ENCODE results near the gene SLC10A7. TPM values are rescaled to one million over a fixed set of nuclear protein-coding genes. Genes with fewer than 3 reads are reported as not detected.

Gene SLC10A7
- total RNA-seq, 1 donor from 2014 or later: 25.6 TPM

- no peaks in the 10 kb centered on the region for H3K36me3 Mint-ChIP-seq (ENCODE audit: low read depth)
- intact Hi-C loops (cut with micrococcal nuclease): no loop called here
Observed at GRCh38 chr4:146428298-146428697, 93.4 kb downstream of the SLC10A7 start.

DNA sequence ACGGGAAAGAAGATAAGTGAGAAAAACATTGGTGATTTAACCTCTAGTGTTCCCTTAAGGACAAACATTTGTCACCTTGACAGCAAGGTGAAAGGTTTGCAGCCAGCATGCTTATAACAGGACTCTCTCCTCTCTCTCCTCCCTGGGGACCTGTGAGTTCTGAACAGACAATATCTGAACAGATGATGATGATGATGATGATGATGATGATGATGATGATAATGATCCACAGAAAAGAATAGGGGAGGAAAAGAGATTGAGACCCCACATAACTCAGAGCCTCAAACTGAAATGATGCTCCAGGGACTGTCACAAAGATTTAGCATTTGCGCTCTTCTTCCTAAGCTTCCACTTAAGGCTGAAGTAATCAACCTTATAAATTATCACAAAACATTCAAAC lies 103.9 kb downstream of the SLC10A7 start:
- no peaks in the 10 kb centered on the region for H3K9me3 Mint-ChIP-seq
- H3K27me3 Mint-ChIP-seq (ENCODE audit: low read depth): no peaks in the 10 kb centered on the region
- H3K4me3 Mint-ChIP-seq (ENCODE audit: low read depth): no peak overlapping the region
- H3K36me3 Mint-ChIP-seq (ENCODE audit: low read depth): no peaks in the 10 kb centered on the region
- intact Hi-C loops (cut with micrococcal nuclease): no loop called here
- H3K27ac Mint-ChIP-seq: no peak overlapping the region
- no peaks in the 10 kb centered on the region for H3K4me1 Mint-ChIP-seq (ENCODE audit: low read depth)
- DNase-seq (ENCODE audit: low spot score): no peak

More at GRCh38 chr4:146428298-146428697, 93.4 kb downstream of the SLC10A7 start:
- H3K27ac Mint-ChIP-seq: no peak overlapping the region
- no peaks in the 10 kb centered on the region for H3K27me3 Mint-ChIP-seq (ENCODE audit: low read depth)
- no peak overlapping the region for H3K4me3 Mint-ChIP-seq (ENCODE audit: low read depth)
- no peak for DNase-seq (ENCODE audit: low spot score)
- no peaks in the 10 kb centered on the region for H3K4me1 Mint-ChIP-seq (ENCODE audit: low read depth)
- no peaks in the 10 kb centered on the region for H3K9me3 Mint-ChIP-seq

DNA sequence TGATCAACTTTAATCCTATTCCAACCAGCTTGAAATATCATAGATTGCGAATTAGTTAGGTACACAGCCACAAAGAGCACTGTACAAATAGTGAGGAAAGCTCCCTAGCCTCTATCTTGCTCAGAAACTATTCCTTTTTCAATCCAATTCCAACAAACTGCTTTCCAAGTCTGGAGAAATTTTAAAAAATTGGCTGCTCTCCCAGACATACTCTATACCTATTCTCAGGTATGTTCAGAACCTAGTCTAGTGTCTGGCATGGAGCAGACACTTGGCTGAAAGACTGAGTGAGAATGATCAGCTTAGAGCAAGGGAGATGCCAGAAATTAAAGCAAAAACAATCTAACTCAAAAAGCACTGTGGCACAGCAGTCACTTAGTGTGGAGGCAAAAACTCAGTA lies 105.9 kb downstream of the SLC10A7 start:
- H3K36me3 Mint-ChIP-seq (ENCODE audit: low read depth): no peaks in the 10 kb centered on the region
- intact Hi-C loops (cut with micrococcal nuclease): no loop called here
- no peak overlapping the region for H3K4me3 Mint-ChIP-seq (ENCODE audit: low read depth)
- H3K9me3 Mint-ChIP-seq: no peaks in the 10 kb centered on the region
- DNase-seq (ENCODE audit: low spot score): no peak
- H3K4me1 Mint-ChIP-seq (ENCODE audit: low read depth): no peaks in the 10 kb centered on the region
- no peak overlapping the region for H3K27ac Mint-ChIP-seq
- H3K27me3 Mint-ChIP-seq (ENCODE audit: low read depth): no peaks in the 10 kb centered on the region

GRCh38 chr4:146407669-146408084 lies 114.1 kb downstream of the SLC10A7 start:
- Mint-ChIP-seq H3K36me3 (ENCODE audit: low read depth) (no peaks in the 10 kb centered on the region), H3K27ac (no peak overlapping the region), H3K27me3 (ENCODE audit: low read depth) (no peaks in the 10 kb centered on the region), H3K4me3 (ENCODE audit: low read depth) (no peak overlapping the region), H3K9me3 (no peaks in the 10 kb centered on the region), H3K4me1 (ENCODE audit: low read depth) (no peaks in the 10 kb centered on the region)
- no peak for DNase-seq (ENCODE audit: low spot score)
- intact Hi-C loops (cut with micrococcal nuclease): no loop called here

GRCh38 chr4:146407257-146407656 lies 114.5 kb downstream of the SLC10A7 start:
- no peaks in the 10 kb centered on the region for H3K9me3 Mint-ChIP-seq
- H3K4me3 Mint-ChIP-seq (ENCODE audit: low read depth): no peak overlapping the region
- intact Hi-C loops (cut with micrococcal nuclease): no loop called here
- no peak overlapping the region for H3K27ac Mint-ChIP-seq
- DNase-seq (ENCODE audit: low spot score): no peak
- H3K27me3 Mint-ChIP-seq (ENCODE audit: low read depth): no peaks in the 10 kb centered on the region
- no peaks in the 10 kb centered on the region for H3K36me3 Mint-ChIP-seq (ENCODE audit: low read depth)
- no peaks in the 10 kb centered on the region for H3K4me1 Mint-ChIP-seq (ENCODE audit: low read depth)

- DNase-seq (ENCODE audit: low spot score): no peak
- intact Hi-C loops (cut with micrococcal nuclease): no loop called here
- no peak overlapping the region for H3K27ac Mint-ChIP-seq
- no peaks in the 10 kb centered on the region for H3K9me3 Mint-ChIP-seq
- H3K36me3 Mint-ChIP-seq (ENCODE audit: low read depth): no peaks in the 10 kb centered on the region
- H3K4me3 Mint-ChIP-seq (ENCODE audit: low read depth): no peak overlapping the region
- no peaks in the 10 kb centered on the region for H3K27me3 Mint-ChIP-seq (ENCODE audit: low read depth)
- H3K4me1 Mint-ChIP-seq (ENCODE audit: low read depth): no peaks in the 10 kb centered on the region
Observed at GRCh38 chr4:146401274-146401673, 120.5 kb downstream of the SLC10A7 start.

DNA sequence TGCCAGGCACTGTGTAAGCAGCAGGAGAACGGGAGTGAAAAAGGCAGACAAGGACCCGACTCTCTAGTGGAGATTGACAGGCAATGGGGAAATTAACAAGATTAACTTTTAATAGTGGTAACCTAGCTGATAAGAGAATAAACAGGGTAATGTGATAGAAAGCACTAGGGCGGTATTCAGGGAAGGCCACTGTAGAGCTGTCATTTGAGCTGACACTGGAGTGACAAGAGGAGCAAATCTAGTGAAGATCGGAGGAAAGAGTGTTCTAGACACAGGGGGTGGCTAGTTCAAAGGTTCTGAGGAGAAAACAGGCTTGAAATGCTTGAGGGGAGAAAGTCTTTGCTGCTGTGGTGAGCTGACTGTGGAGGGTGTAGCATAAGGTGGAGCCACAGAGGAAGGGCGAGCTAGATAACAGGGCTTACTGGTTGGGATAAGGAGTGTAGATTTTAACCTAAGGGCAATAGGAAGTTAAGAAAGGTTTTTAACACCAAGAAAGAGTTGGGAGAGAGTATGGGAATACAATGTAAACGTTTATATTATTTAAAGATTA lies 122.8 kb downstream of the SLC10A7 start:
- Mint-ChIP-seq H3K27ac (no peak overlapping the region), H3K9me3 (no peaks in the 10 kb centered on the region), H3K4me1 (ENCODE audit: low read depth) (no peaks in the 10 kb centered on the region), H3K4me3 (ENCODE audit: low read depth) (no peak overlapping the region), H3K27me3 (ENCODE audit: low read depth) (no peaks in the 10 kb centered on the region), H3K36me3 (ENCODE audit: low read depth) (no peaks in the 10 kb centered on the region)
- no peak for DNase-seq (ENCODE audit: low spot score)
- intact Hi-C loops (cut with micrococcal nuclease): no loop called here

DNA sequence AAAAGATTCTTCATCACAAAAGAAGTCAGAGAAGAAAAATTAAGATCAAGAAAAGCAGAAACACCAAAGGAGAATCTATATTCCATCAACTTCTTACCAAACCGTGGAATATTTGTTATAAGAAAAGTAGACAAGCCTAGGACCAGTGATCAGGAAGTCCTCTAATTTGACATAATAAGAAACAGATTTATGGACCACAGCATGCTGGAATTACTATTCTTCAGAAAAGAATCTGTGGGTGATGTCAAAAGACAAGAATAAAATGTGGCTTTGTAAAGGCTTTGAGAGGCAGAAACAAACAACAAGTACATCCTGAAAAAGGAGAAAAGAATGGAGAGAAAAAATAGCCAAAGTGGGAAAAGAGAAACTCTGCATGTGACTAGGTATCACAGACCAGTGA lies 123.3 kb downstream of the SLC10A7 start:
- H3K4me3 Mint-ChIP-seq (ENCODE audit: low read depth): no peak overlapping the region
- intact Hi-C loops (cut with micrococcal nuclease): no loop called here

DNA sequence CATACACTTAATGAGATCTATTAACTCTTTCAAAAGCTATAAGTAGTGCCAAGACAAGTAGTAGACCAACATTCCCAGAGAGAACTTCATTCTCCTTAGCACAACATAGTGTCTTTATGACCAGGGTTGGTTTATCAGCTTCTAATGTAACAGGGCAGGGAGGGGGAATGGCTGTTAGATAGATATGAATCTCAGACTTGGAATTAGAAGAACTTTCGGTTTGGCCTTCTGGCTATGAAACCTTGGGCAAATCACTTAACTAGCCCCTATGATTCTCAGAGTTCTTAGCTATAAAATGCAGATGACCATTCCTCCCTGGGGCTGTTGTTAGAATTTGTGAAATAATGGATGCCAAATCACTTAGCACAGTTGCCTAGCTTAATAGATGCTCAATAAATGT lies 132.2 kb downstream of the SLC10A7 start:
- no peaks in the 10 kb centered on the region for H3K9me3 Mint-ChIP-seq
- H3K27ac Mint-ChIP-seq: no peak overlapping the region
- intact Hi-C loops (cut with micrococcal nuclease): no loop called here
- H3K27me3 Mint-ChIP-seq (ENCODE audit: low read depth): no peaks in the 10 kb centered on the region
- no peak for DNase-seq (ENCODE audit: low spot score)
- H3K36me3 Mint-ChIP-seq (ENCODE audit: low read depth): no peaks in the 10 kb centered on the region
- no peaks in the 10 kb centered on the region for H3K4me1 Mint-ChIP-seq (ENCODE audit: low read depth)
- H3K4me3 Mint-ChIP-seq (ENCODE audit: low read depth): no peak overlapping the region

More for the DNA sequence above, 123.3 kb downstream of the SLC10A7 start:
- Mint-ChIP-seq H3K9me3 (no peaks in the 10 kb centered on the region), H3K27ac (no peak overlapping the region), H3K36me3 (ENCODE audit: low read depth) (no peaks in the 10 kb centered on the region), H3K27me3 (ENCODE audit: low read depth) (no peaks in the 10 kb centered on the region), H3K4me1 (ENCODE audit: low read depth) (no peaks in the 10 kb centered on the region)
- DNase-seq (ENCODE audit: low spot score): no peak

DNA sequence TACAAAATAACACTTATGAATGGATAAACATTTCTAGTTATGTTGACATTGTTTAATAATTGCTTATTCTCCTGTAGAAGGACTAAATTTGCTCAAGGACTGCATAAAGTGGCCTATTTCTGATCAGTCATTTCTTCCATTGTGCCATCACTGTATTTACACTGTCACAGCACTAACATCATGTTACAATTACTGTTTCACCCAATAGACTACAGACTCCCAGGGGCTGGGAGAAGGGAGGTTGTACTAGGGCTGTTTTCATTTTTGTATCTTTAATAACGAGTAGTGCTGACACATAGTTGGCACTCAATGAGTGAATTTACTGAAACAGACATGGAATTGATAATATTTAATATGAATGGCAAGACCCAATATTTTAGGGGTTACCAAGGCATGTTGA lies 139.5 kb downstream of the SLC10A7 start:
- no peaks in the 10 kb centered on the region for H3K9me3 Mint-ChIP-seq
- H3K4me3 Mint-ChIP-seq (ENCODE audit: low read depth): no peak overlapping the region
- H3K27me3 Mint-ChIP-seq (ENCODE audit: low read depth): no peaks in the 10 kb centered on the region
- DNase-seq (ENCODE audit: low spot score): no peak
- H3K27ac Mint-ChIP-seq: no peak overlapping the region
- H3K36me3 Mint-ChIP-seq (ENCODE audit: low read depth): no peaks in the 10 kb centered on the region
- intact Hi-C loops (cut with micrococcal nuclease): no loop called here
- H3K4me1 Mint-ChIP-seq (ENCODE audit: low read depth): no peaks in the 10 kb centered on the region

DNA sequence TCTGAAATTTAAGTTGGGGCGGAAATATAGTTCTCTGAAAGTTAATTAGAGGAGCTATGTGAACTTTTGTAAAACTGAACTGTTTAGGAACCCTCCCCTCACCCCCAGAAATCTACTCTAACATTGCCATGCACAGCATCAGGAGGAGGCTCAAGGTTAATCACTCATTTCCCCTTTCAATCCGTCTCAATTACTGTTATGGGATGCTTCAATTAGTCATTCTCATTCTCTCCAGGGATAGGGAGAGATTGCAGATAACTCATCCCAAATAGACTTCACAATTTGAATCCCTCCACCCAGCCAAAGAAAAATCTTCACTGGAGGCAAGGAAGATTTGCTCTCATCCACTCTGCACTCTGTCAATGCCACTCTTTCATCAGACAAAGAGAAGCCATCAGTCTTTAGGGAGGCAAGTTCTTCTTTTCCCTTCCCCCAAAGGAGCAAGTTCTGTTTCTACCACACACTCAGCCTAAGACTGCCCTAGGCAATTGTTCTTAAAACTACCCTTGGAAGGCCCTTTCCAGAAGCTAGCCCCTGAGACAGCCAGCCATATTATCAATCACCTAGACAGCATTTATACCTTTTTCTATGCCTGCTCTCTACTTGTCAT lies 140.4 kb downstream of the SLC10A7 start:
- no peak for DNase-seq (ENCODE audit: low spot score)
- no peak overlapping the region for H3K27ac Mint-ChIP-seq
- no peak overlapping the region for H3K4me3 Mint-ChIP-seq (ENCODE audit: low read depth)
- H3K36me3 Mint-ChIP-seq (ENCODE audit: low read depth): no peaks in the 10 kb centered on the region
- no peaks in the 10 kb centered on the region for H3K27me3 Mint-ChIP-seq (ENCODE audit: low read depth)
- intact Hi-C loops (cut with micrococcal nuclease): no loop called here
- H3K9me3 Mint-ChIP-seq: no peaks in the 10 kb centered on the region
- H3K4me1 Mint-ChIP-seq (ENCODE audit: low read depth): no peaks in the 10 kb centered on the region

DNA sequence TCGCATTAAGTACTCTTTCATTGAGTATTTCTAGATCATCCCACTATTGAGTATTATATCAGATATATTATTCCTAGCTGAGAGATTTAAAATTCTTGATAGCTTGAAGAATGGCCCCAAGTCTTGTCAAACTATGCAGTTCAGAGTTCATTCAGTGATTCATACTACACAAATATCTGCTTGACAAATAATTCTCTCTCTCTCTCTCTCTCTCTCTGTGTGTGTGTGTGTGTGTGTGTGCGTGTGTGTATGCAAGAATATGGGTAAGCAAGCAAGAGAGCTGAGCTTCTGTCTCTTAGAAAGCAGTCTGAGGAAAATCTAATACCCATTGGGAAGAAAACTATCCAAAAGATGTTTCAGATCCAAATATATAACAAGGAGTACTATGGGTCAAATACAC lies 142.0 kb downstream of the SLC10A7 start:
- Mint-ChIP-seq H3K27me3 (ENCODE audit: low read depth) (no peaks in the 10 kb centered on the region), H3K36me3 (ENCODE audit: low read depth) (no peaks in the 10 kb centered on the region), H3K27ac (no peak overlapping the region), H3K9me3 (no peaks in the 10 kb centered on the region), H3K4me3 (ENCODE audit: low read depth) (no peak overlapping the region), H3K4me1 (ENCODE audit: low read depth) (no peaks in the 10 kb centered on the region)
- DNase-seq (ENCODE audit: low spot score): no peak
- intact Hi-C loops (cut with micrococcal nuclease): no loop called here

GRCh38 chr4:146371812-146372211 lies 149.9 kb downstream of the SLC10A7 start:
- Mint-ChIP-seq H3K27me3 (ENCODE audit: low read depth) (no peaks in the 10 kb centered on the region), H3K27ac (no peak overlapping the region), H3K4me1 (ENCODE audit: low read depth) (no peaks in the 10 kb centered on the region), H3K9me3 (no peaks in the 10 kb centered on the region), H3K36me3 (ENCODE audit: low read depth) (no peaks in the 10 kb centered on the region), H3K4me3 (ENCODE audit: low read depth) (no peak overlapping the region)
- DNase-seq (ENCODE audit: low spot score): no peak
- intact Hi-C loops (cut with micrococcal nuclease): no loop called here

GRCh38 chr4:146370841-146371240 lies 150.9 kb downstream of the SLC10A7 start:
- H3K4me3 Mint-ChIP-seq (ENCODE audit: low read depth): no peak overlapping the region
- no peaks in the 10 kb centered on the region for H3K27me3 Mint-ChIP-seq (ENCODE audit: low read depth)
- no peak for DNase-seq (ENCODE audit: low spot score)
- no peak overlapping the region for H3K27ac Mint-ChIP-seq
- intact Hi-C loops (cut with micrococcal nuclease): no loop called here
- no peaks in the 10 kb centered on the region for H3K4me1 Mint-ChIP-seq (ENCODE audit: low read depth)
- no peaks in the 10 kb centered on the region for H3K9me3 Mint-ChIP-seq
- H3K36me3 Mint-ChIP-seq (ENCODE audit: low read depth): no peaks in the 10 kb centered on the region

Data from activated T-helper 2 cell treated with anti-CD3 and anti-CD28 coated beads, Interferon-gamma antibody, Interleukin-2, Interleukin-4, amounts not matched to agents 10 μg/mL and 5 μg/mL and 100 μg/mL, durations not matched to agents 14 hours and 24 hours and 36 hours (primary cell).